ENCODE measurements around the gene CAMSAP3.
"Not testable (repeated sequence)": the region's sequence is repeated elsewhere in the genome, so short reads cannot be mapped to it uniquely, and the experiment has no call there.

Gene CAMSAP3

GRCh38 chr19:7562646-7563393 lies 32.8 kb upstream of the CAMSAP3 start:
- no peaks in the 10 kb centered on the region for H3K9me3 Mint-ChIP-seq (ENCODE audit: low read depth)
- H3K36me3 Mint-ChIP-seq = peaks cover 10% of the 10 kb centered on the region
- H3K27me3 Mint-ChIP-seq = no peaks in the 10 kb centered on the region
- no peak overlapping the region for H3K27ac Mint-ChIP-seq
- H3K4me1 Mint-ChIP-seq (ENCODE audit: low read depth) = no peaks in the 10 kb centered on the region
- H3K4me3 Mint-ChIP-seq = no peak overlapping the region

GRCh38 chr19:7564866-7565265 lies 30.8 kb upstream of the CAMSAP3 start:
- no peaks in the 10 kb centered on the region for H3K27me3 Mint-ChIP-seq
- H3K36me3 Mint-ChIP-seq = peaks cover 4% of the 10 kb centered on the region
- no peak overlapping the region for H3K27ac Mint-ChIP-seq
- no peaks in the 10 kb centered on the region for H3K9me3 Mint-ChIP-seq (ENCODE audit: low read depth)
- peaks cover 2% of the 10 kb centered on the region for H3K4me1 Mint-ChIP-seq (ENCODE audit: low read depth)
- H3K4me3 Mint-ChIP-seq = no peak overlapping the region

- no peaks in the 10 kb centered on the region for H3K9me3 Mint-ChIP-seq (ENCODE audit: low read depth)
- H3K4me1 Mint-ChIP-seq (ENCODE audit: low read depth) = peaks cover 2% of the 10 kb centered on the region
- peaks cover 1% of the 10 kb centered on the region for H3K36me3 Mint-ChIP-seq
- no peak overlapping the region for H3K4me3 Mint-ChIP-seq
- H3K27ac Mint-ChIP-seq = no peak overlapping the region
- H3K27me3 Mint-ChIP-seq = no peaks in the 10 kb centered on the region
Observed at GRCh38 chr19:7565332-7565731, 30.3 kb upstream of the CAMSAP3 start.

GRCh38 chr19:7570761-7571160 lies 24.9 kb upstream of the CAMSAP3 start:
- Mint-ChIP-seq H3K4me3 (no peak overlapping the region), H3K36me3 (no peaks in the 10 kb centered on the region), H3K27me3 (peaks cover 2% of the 10 kb centered on the region), H3K9me3 (ENCODE audit: low read depth) (no peaks in the 10 kb centered on the region), H3K27ac (no peak overlapping the region), H3K4me1 (ENCODE audit: low read depth) (peaks cover 2% of the 10 kb centered on the region)

GRCh38 chr19:7575434-7576040 lies 20.1 kb upstream of the CAMSAP3 start:
- Mint-ChIP-seq H3K36me3 (no peaks in the 10 kb centered on the region), H3K4me1 (ENCODE audit: low read depth) (no peaks in the 10 kb centered on the region), H3K4me3 (no peak overlapping the region), H3K9me3 (ENCODE audit: low read depth) (no peaks in the 10 kb centered on the region), H3K27me3 (peaks cover 6% of the 10 kb centered on the region), H3K27ac (no peak overlapping the region)

GRCh38 chr19:7577422-7577821 lies 18.2 kb upstream of the CAMSAP3 start:
- H3K4me3 Mint-ChIP-seq; H3K36me3 Mint-ChIP-seq; H3K27ac Mint-ChIP-seq; H3K9me3 Mint-ChIP-seq (ENCODE audit: low read depth); H3K27me3 Mint-ChIP-seq; H3K4me1 Mint-ChIP-seq (ENCODE audit: low read depth): not testable (repeated sequence)

- Mint-ChIP-seq H3K27ac (no peak overlapping the region), H3K36me3 (no peaks in the 10 kb centered on the region), H3K9me3 (ENCODE audit: low read depth) (no peaks in the 10 kb centered on the region), H3K4me1 (ENCODE audit: low read depth) (no peaks in the 10 kb centered on the region), H3K27me3 (peaks cover 6% of the 10 kb centered on the region), H3K4me3 (no peak overlapping the region)
Observed at GRCh38 chr19:7578127-7578526, 17.5 kb upstream of the CAMSAP3 start.

GRCh38 chr19:7579182-7579581 lies 16.5 kb upstream of the CAMSAP3 start:
- no peak overlapping the region for H3K27ac Mint-ChIP-seq
- no peaks in the 10 kb centered on the region for H3K4me1 Mint-ChIP-seq (ENCODE audit: low read depth)
- H3K36me3 Mint-ChIP-seq = no peaks in the 10 kb centered on the region
- H3K4me3 Mint-ChIP-seq = no peak overlapping the region
- H3K9me3 Mint-ChIP-seq (ENCODE audit: low read depth) = no peaks in the 10 kb centered on the region
- H3K27me3 Mint-ChIP-seq = peaks cover 6% of the 10 kb centered on the region

GRCh38 chr19:7582446-7582845 lies 13.2 kb upstream of the CAMSAP3 start:
- no peaks in the 10 kb centered on the region for H3K27me3 Mint-ChIP-seq
- H3K4me3 Mint-ChIP-seq = no peak overlapping the region
- no peaks in the 10 kb centered on the region for H3K36me3 Mint-ChIP-seq
- no peak overlapping the region for H3K27ac Mint-ChIP-seq
- no peaks in the 10 kb centered on the region for H3K9me3 Mint-ChIP-seq (ENCODE audit: low read depth)
- no peaks in the 10 kb centered on the region for H3K4me1 Mint-ChIP-seq (ENCODE audit: low read depth)

GRCh38 chr19:7589822-7590221 lies 5.8 kb upstream of the CAMSAP3 start:
- no peaks in the 10 kb centered on the region for H3K36me3 Mint-ChIP-seq
- no peaks in the 10 kb centered on the region for H3K9me3 Mint-ChIP-seq (ENCODE audit: low read depth)
- no peak overlapping the region for H3K27ac Mint-ChIP-seq
- peaks cover 2% of the 10 kb centered on the region for H3K27me3 Mint-ChIP-seq
- no peak overlapping the region for H3K4me3 Mint-ChIP-seq
- H3K4me1 Mint-ChIP-seq (ENCODE audit: low read depth) = no peaks in the 10 kb centered on the region

- no peaks in the 10 kb centered on the region for H3K9me3 Mint-ChIP-seq (ENCODE audit: low read depth)
- no peak overlapping the region for H3K27ac Mint-ChIP-seq
- no peaks in the 10 kb centered on the region for H3K36me3 Mint-ChIP-seq
- peaks cover 4% of the 10 kb centered on the region for H3K27me3 Mint-ChIP-seq
- peaks cover 2% of the 10 kb centered on the region for H3K4me1 Mint-ChIP-seq (ENCODE audit: low read depth)
- no peak overlapping the region for H3K4me3 Mint-ChIP-seq
Observed at GRCh38 chr19:7590256-7590655, 5.4 kb upstream of the CAMSAP3 start.

- no peak overlapping the region for H3K27ac Mint-ChIP-seq
- H3K9me3 Mint-ChIP-seq (ENCODE audit: low read depth) = no peaks in the 10 kb centered on the region
- peaks cover 10% of the 10 kb centered on the region for H3K27me3 Mint-ChIP-seq
- H3K4me3 Mint-ChIP-seq = peak overlapping the region; percentile 66
- H3K36me3 Mint-ChIP-seq = no peaks in the 10 kb centered on the region
- peaks cover 6% of the 10 kb centered on the region for H3K4me1 Mint-ChIP-seq (ENCODE audit: low read depth)
Observed at GRCh38 chr19:7596211-7596937, 711 bp downstream of the CAMSAP3 start.

GRCh38 chr19:7597689-7598088 lies 2.0 kb downstream of the CAMSAP3 start:
- Mint-ChIP-seq H3K4me1 (ENCODE audit: low read depth) (peaks cover 6% of the 10 kb centered on the region), H3K4me3 (no peak overlapping the region), H3K36me3 (no peaks in the 10 kb centered on the region), H3K9me3 (ENCODE audit: low read depth) (no peaks in the 10 kb centered on the region), H3K27me3 (peaks cover 12% of the 10 kb centered on the region), H3K27ac (no peak overlapping the region)

- H3K36me3 Mint-ChIP-seq = no peaks in the 10 kb centered on the region
- peaks cover 6% of the 10 kb centered on the region for H3K4me1 Mint-ChIP-seq (ENCODE audit: low read depth)
- H3K27ac Mint-ChIP-seq = no peak overlapping the region
- H3K27me3 Mint-ChIP-seq = peaks cover 12% of the 10 kb centered on the region
- H3K9me3 Mint-ChIP-seq (ENCODE audit: low read depth) = no peaks in the 10 kb centered on the region
- H3K4me3 Mint-ChIP-seq = no peak overlapping the region
Observed at GRCh38 chr19:7598180-7598579, 2.5 kb downstream of the CAMSAP3 start.

- Mint-ChIP-seq H3K4me1 (ENCODE audit: low read depth) (peaks cover 2% of the 10 kb centered on the region), H3K9me3 (ENCODE audit: low read depth) (no peaks in the 10 kb centered on the region), H3K27me3 (peaks cover 10% of the 10 kb centered on the region), H3K36me3 (no peaks in the 10 kb centered on the region), H3K4me3 (no peak overlapping the region), H3K27ac (no peak overlapping the region)
Observed at GRCh38 chr19:7600721-7601120, 5.1 kb downstream of the CAMSAP3 start.
